Tibial nerve (tissue), 3 donors: Measurements from ENCODE around the gene SLC16A11.

Experiments used
- CTCF ChIP-seq, 5 experiments: fragments of 200-600 bp in 3 of 5; fragments of 450-650 bp in 2 of 5; sonication (generic) in 3 of 5; IDR thresholded peaks; one replicate each; pipeline ENCODE4 v1.5.1; 2016 to 2019; ENCODE audit warnings: antibody characterized with exemption in 5 of 5, mild to moderate bottlenecking in 3 of 5, moderate library complexity in 2 of 5
- POLR2A ChIP-seq, 2 donors: fragments of 450-650 bp; IDR thresholded peaks; one replicate each; pipeline ENCODE4 v1.6.1; 2017; ENCODE audit warnings: antibody characterized with exemption in 2 of 2, mild to moderate bottlenecking in 2 of 2, moderate library complexity in 2 of 2

DNA sequence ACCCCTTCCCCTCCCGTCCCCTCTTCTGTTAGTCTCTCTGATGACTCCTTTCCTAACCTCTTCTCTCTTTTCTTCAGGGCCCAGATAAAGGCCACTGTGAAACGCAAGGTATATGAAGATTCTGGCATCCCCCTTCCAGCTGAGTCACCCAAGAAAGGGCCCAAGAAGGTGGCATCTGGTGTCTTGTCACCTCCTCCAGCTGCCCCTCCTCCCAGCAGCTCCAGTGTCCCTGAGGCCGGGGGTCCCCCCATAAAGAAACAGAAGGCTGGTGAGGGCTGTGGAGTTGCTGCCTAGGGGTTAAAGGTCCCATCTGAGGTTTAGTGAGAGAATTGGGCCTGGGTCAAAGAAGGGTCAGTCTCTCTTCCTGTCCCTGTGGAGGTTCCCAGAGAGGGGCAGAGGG, 27.5 kb downstream of the SLC16A11 start:
- TF ChIP-seq CTCF (IDR thresholded peaks at IDR 0.05), result no peak
- no peak for TF ChIP-seq POLR2A (IDR thresholded peaks at IDR 0.05)
